ENCODE data around the gene TMEM167B.
A peak's percentile ranks its signal among the peaks of the same experiment; 100 is the strongest.

The TMEM167B gene

DNA sequence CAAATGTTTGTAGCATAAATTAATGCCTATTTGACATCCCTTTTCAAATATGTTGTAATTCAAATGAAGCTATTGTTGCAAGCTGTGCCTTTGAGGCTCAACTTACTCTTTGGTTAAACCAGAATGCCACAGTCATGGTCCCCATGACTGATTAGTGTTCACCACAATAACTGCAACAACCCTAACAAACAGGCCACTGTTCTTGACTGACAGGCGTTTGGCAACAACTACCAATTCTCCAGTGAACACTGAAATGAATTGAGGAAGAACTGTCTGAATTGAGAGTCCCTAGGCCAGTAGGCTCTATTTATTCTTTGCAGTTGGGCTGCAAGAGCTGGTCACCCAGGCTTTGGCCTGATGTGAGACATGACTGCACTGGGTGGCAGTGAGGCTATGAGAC lies 6.6 kb upstream of the TMEM167B start:
- no peak for DNase-seq

DNA sequence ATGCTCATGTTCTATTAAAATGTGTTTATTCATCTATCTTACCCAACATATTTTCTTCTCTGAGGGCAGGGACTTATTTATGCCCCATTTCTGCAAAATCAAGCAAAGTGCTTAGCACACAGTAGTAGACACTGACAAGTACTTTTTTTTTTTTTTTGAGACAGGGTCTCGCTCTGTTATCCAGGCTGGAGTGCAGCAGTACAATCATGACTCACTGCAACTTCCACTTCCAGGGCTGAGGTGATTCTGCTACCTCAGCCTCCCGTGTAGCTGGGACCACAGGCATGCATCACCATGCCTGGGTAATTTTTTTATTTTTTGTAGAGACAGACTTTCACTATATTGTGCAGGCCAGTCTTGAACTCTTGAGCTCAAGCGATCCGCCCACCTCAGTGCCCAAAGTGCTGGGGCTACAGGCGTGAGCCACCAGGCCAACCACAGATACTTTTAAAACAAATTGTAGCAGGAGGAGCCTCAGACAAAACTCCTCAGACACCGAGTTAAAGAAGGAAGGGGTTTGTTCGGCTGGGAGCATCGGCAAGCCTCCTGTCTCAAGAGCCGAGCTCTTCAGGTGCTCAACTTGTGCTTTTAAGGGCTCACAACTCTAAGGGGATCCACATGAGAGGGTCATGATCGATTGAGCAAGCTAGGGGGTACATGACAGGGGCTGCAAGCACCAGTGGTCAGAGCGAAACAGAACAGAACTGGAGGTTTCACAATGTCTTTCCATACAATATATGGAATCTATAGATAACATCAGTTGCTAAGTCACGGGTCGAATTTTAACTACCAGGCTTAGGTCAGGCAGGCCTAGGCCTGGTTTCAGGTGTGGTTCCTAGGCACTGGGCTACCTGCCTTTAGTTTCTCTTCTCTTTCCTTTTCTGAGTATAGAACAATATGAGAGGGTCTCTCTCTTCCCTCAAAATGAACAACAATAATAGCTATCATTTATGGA lies 5.7 kb upstream of the TMEM167B start:
- no peak for DNase-seq

DNA sequence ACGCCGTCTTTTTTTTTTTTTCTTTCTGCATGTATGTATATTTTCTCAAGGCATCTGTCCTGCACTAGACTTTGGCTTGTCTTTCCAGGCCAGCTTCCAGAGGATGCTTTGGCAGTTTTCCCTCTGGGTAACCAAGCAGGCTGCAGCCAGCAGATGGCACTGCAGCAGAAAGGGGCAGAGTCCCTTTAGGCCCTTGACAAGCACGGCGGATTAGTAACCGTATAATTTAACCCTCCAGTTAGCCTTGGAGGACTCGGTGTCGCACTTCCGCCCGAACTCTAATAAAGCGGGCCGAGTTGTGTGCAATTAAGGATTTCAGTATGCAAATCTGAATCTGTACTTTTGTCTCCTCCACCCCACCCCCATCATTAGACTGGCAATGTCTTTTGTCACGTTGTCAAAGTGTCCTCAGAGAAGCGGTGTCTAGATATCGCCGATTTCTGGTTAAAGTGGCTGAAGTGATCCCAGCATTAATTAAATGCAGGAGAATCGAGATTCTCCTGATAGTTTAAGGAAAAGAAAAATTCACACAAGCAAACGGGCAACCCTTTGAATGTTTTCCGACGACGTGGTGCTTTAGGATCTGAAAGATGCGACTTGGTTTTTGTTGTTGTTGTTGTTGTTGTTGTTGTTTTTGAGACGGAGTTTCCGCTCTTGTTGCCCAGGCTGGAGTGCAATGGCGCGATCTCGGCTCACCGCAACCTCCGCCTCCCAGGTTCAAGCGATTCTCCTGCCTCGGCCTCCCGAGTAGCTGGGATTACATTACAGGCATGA lies 1.1 kb upstream of the TMEM167B start:
- no peak for DNase-seq

DNA sequence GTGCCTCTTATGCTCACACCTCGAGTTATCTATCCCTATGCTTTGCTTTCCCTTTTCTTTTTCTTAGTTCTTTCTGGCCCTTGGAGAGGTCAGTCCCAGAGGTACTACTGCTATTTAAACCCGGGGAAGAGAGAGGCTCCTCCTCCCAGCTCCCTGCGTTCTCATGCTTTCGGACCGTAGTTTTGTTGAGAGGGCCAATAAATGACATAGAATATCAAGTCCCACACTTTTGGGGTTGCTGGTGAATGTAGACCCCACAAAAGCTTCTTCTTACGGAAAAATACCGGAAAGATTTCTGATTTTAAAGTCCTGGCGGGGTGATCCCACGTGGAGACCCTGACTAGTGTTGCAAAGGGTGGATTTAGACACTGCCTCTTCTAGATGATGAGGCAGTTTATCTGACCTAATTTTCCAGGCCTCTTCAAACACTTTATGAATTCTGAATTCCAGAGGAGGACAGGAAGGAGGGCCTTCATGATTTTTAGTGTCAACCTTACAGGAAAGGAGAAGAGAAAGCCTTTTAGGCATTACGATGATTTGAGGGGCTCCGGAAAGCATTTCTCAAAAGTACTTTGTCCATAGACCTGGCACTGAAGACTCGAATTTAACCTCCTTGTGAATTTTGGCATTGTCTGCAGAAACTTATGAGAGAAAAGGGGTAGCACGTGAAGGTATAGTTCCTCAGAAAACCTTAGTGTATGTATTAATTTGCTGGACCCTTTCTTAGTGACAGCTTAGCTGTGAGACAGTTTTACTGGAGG lies 694 bp downstream of the TMEM167B start:
- no peak for DNase-seq

DNA sequence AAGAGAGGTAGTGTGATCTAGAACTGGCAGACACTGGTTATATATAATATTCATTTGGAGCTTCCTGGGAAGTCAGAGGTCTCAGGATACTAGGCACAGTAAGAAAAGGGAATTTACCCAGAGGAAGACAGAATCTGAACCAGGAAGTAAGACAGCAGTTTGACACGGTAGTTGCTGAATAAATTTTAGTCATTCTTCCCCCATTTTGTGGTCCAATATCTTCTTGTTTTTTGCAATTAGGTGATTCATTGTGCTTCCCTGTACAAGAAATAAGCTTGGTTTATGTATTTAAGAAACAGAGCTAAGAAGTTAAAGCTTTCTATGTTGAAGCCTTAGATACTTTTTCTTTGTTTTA lies 1.3 kb downstream of the TMEM167B start:
- no peak for DNase-seq

DNA sequence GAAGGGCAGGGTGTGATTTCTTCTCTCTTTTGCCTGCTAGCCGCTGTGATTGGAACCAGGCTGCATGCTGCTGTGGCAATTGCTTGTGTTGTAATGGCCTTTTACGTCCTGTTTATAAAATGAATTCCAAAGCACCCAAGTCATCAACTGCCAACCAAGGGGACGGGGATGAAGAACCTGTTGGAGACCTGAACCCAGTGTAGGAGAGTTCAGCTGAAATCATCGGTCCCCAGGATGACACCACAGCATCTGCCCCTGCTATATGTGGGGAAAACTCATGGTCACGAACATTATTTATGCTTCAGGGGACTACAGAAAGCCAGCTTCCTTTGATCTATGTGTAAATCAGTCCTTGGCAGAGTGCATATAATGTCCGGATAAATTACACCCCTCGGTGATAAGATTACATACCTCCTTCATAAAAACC lies 3.8 kb downstream of the TMEM167B start:
- DNase-seq = no peak

DNA sequence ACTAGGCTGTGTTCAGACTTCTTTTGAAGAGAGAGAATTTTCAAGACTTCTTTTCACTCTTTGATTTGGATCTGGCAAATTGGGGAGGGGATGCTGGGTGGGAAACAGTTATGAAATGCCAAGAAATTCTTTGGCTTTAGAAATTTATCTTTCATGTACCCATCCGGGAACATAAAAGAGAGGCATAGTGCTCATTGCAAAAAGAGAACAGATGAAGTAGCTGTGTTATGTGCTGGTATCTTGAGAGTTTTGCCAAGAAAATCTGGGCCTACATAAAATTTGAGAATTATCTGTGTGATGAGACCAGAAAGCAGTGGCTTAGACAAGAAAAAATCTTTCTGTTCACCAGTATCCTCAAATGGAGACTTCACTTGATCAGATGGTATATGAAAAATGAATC lies 4.3 kb downstream of the TMEM167B start:
- no peak for DNase-seq

DNA sequence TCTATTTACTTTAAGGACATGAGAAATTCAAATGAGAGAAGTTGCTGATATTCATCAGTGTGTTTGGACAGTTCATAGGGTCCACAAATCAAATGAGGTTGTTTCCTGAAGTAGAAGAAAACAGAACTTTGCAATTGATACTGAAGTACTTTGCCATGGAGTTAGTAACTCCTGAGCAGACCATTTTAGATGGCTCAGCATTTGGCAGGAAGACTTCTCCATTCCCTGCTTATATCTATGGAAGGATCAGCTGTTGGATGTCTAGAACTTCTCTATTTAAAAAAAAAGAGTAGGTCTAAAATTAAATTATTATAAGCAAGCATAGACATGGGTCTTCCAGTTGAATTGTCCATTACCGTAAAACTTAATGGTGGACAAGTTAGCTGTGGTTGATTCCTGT lies 5.1 kb downstream of the TMEM167B start:
- no peak for DNase-seq

DNA sequence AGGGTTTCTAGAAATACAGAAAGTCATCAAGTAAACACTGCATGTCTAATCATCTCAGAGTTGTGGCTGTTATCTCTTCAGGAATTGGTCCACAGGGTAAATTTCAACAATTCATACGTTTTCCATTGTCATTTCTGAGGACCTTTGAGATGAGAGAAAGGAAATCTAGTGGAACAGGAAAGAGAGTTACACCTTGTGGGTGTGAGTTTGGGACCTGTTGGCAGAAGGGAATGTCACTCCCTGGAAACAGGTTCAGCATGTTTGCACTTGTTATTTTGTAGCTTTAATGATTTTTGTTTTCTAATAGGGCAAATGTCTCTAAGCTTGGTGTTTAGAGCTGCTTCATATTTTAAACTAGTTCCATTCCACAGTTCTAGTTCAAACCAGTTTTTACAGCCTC lies 5.6 kb downstream of the TMEM167B start:
- DNase-seq = no peak

DNA sequence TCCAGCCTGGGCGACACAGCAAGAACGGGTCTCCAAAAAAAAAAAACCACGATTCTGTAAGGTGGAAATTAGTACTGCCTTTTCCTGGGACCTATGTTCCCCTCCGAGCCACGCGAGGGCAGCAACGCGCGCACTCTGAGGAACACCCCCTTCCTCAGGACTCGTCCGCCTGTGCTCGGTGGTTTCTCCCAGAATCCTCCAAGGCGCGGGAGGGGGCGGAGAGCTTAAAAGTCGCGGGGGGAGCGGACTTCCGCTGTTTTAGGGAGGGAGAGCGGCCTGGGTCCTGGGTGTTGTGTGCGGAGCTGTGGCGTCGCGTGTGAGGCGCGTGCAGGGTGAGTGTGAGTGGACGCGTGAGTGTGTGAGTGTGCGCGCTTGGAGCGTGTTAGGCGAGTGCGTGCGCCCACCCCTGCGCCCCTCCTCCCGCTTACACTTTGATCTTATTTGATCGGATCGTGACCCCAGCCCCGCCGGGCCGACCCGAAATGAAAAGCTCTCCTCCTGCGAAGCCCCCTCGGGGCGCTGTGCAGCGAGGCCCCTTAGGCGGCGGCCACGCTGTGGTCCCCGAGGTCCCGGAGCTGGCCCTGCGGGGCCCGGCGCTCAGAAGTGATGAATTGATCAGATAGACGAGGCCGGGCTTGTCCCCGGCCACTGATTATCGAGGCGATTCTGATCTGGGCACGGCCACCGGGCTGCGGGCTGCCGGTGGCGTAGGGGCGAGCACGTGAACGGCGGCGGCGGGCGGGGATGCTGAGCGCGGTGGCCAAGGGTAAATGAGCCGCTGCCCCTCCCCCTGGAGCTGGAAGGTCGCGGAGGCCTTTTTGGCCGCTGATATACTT lies 9.6 kb downstream of the TMEM167B start:
- DNase-seq = peak; percentile 97 to 98

DNA sequence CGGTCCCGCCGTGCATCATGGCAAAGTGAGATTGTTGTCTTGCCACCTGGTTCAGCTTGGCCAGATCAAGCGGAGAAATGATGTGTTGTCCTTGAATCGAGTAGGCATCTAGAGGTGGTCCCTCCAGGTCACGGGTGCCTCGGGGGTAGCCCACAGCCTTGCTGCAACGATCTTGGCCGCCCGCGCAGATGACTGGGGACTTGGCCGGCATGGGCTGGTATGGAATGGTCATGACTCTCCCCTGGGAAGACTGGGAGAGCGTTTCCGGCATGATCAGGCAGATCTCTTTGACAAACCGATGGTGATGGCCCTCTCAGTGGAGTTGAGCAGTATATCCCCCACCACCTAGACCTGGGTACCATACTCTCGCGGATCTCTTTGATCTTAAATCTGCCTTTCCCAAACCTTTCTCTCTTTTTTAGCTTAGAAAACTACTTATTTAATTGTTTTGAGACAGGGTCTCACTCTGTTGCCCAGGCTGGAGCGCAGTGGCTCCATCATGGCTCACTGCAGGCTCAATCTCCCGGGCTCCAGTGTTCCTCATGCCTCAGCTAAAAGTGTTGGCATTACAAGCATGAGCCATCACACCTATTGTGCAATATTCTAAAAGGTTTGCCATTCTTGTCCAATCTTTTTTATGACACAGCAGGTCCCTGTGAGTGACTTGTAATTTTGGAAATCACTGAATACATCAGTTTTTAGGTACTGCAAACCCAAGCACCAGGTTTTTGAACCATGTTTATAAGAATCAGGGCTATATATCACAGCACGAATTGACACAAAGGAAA lies 14.0 kb downstream of the TMEM167B start:
- DNase-seq = no peak

DNA sequence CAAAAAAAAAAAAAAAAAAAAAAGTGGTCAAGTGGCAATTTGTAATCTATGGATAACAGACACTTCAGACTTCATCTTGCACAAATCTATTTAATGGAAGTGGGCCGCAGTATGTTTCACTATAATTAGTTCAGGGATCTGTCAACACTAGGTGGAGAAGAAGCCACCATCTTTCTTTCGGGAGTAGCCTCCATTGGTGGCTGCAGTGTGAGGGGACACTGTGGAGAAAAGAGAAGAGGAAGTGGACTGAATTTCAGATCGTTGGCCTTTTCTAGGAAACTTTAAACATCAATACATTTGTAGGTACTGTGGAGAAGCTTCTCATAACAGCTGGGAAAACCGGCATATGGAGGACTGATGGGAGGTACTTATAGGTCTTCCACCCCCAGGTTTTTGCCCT lies 15.3 kb downstream of the TMEM167B start:
- DNase-seq = no peak

DNA sequence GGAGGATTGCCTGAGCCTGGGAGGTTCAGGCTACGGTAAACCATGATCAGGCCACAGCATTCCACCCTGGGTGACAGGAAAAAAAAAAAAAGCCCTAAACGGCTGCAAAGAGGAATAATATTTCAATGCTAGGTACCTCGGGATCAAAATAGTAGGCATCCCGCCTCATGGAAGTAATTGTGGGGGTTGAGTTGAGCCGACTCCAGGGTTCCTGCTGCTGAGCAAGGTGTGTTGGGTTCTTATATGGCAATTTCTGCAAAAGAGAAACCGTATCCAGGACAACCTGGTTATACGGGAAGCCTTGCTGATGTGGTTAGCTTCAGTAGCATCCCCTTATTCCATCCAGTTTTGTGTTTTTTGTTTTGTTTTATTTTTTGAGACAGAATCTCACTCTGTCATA lies 17.2 kb downstream of the TMEM167B start:
- no peak for DNase-seq

DNA sequence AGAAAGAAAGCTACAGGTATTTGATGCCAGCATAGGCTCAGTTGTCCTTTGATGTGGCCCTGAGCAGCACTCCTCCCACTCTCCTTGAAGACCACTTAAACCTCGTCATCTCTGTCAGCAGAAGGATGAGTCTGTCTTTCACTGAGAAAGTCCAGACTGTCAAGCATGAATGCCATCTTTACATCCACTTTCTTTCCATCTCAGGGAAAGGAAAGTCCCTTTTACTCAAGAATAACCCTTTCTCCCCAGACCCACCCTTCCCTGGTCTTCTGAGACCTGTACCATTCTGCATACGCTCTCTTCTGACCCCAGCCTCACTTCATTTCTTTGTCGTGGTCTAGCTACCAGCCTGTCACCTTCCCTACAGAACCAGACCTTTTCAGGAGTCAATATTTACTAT lies 19.3 kb downstream of the TMEM167B start:
- no peak for DNase-seq

DNA sequence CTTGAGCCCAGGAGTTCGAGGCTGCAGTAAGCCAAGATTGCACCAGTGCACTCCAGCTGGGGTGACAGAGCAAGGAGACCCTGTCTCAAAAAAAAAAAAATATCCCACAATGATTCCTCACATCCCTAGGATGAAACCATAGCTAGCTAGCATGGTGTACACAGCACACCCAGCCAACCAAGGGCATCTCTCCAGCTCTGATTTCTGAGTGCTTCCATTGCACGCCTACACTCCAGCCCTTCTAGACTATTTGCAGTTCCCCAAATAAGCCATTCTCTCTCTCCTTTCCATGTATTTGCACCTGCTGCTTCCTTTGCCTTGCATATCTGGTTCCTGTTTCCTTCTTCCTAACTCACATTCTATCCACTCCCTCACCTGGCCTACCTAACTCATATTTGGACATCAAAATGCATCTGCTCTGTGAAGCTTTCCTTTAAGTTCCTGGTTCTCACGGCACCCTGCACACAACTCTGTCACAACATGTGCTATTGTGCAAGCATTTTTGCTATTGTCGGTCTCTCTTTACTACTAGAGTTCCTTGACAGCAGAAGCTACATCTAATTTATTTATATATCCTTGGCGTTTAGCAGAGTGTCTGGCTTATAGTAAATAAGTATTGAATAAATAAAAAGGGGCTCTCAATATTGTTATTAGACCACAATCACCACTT lies 21.0 kb downstream of the TMEM167B start:
- no peak for DNase-seq

DNA sequence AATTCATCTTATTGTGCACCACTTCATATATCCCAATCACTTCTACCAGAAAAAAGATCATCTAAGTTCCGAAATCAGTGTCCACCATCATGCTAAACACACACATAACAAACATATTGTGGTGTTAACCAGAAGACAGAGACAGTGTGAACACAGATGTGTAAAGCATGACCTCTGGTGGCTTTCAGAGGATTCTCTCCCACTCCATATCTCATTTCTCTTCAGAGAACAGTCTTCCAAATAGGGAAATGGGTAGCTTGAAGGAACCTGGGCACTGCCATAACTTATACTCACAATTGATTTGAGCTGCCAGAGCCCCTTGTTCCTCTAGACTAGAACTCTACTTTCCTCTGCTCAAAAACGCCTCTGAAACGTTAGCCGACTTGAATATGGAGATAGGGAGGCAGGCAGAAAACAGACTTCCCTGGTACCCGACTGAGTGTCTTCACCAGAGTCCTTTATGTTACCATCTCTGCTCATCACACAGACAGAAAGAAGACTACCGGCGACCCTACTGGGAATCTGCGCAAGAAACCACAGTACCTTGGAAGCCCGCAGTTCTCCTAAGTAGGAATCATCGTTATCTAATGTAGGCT lies 21.6 kb downstream of the TMEM167B start:
- no peak for DNase-seq

DNA sequence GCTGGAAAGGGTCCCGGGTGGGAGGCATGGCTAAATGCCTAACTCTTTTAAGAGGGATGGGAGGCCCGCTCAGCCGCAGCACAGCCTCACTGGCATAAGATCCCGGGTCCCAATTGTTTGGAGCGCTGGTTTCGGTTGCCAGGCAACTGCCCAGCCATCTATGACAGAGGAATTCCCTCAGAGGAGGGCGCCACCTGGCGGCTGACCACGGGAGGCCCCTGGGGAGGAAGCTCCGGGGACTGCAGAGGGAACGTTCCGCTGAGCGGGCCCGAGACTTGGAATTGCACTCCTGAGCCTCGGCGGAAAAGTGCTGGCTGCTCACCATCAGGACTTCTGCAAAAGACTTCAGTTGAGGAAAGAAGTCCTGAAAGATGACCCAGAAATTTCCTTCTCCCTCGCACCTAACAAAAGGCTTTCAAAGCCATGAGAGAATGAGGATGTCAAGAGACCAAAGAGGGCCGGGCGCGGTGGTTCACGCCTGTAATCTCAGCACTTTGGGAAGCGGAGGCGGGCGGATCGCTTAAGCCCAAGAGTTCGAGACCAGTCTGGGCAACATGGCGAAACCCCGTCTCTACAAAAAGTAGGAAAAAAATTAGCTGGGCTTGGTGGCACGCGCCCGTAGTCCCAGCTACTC lies 22.2 kb downstream of the TMEM167B start:
- peak; percentile 86 to 88 for DNase-seq

DNA sequence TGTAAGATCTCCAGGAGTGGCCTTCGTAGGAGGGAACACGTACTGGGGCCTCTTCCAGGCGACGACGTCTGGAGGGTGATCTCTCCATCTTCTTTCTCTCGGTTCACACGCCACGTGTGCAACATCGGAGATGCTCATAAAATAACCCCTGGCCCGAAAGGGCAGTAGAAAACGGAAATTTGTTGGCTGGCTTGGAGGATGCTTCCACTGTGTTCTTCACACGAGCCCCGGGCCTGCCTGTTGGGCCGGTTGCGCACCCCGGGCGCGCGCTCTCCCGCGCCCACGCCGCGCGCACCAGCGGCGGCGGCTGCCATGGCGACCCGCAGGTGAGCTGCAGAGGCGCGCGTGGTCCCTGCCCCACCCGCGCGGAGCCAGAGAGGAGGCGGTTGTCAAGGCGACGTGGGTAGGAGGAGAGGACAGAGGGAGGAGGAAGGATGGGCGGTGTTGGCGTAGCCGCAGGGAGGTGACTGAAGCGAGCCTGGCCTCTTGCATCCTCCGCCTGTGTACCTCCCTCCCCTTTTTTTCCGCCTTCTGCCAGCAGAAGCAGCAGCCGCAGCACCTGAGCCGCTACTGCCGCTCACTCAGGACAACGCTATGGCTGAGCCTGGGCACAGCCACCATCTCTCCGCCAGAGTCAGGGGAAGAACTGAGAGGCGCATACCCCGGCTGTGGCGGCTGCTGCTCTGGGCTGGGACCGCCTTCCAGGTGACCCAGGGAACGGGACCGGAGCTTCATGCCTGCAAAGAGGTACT lies 23.2 kb downstream of the TMEM167B start, which contains the start of gene ELAPOR1:
ELAPOR1 (plus strand) TSS at position 526 of the 752 bp plus-strand sequence; CDS start at position 595, 69 bp downstream.
- peak; percentile 93 to 95 for DNase-seq

DNA sequence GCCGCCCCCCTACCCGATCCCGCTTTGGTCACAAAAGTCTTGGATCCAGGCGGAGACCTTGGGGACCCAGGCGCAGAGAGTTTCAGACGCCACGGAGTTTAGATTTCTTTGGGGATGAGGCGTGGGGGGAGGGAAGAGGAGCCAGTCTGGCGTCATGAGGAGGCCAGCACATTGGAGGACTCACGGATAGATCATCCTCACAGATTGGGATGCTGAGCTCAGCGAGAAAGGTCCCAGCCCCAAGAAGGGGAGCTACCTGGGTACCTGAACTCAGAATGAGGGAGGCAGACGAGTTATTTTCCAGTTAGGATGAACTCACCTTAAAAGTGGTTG lies 23.7 kb downstream of the TMEM167B start:
- no peak for DNase-seq

All from activated CD4-positive, alpha-beta T cell treated with anti-CD3 and anti-CD28 coated beads, Interleukin-2, amount 50 U/mL, for 4 hours (primary cell).